BLaER1 treated with 17β-estradiol and CSF1 and Interleukin-3, amounts not matched to agents 10 nM and 100 nM (cell line): ENCODE data around the gene PNPLA6.

Experiments used
- H3K27ac ChIP-seq, 11 experiments: shearing (Covaris generic); formaldehyde crosslinking; 2 replicates each; pipeline ENCODE4 v1.8.1; 2022
- H3K27me3 ChIP-seq, 11 experiments: shearing (Covaris generic); formaldehyde crosslinking; 2 replicates each; pipeline ENCODE4 v1.8.1; 2022
- H3K36me3 ChIP-seq, 11 experiments: shearing (Covaris generic); formaldehyde crosslinking; 2 replicates each; pipeline ENCODE4 v1.8.1; 2022
- H3K4me1 ChIP-seq, 10 experiments: shearing (Covaris generic); formaldehyde crosslinking; 2 replicates each; pipeline ENCODE4 v1.8.1; 2022
- H3K4me2 ChIP-seq, 11 experiments: shearing (Covaris generic); formaldehyde crosslinking; 2 replicates each; pipeline ENCODE4 v1.8.1; 2022
- H3K4me3 ChIP-seq, 10 experiments: shearing (Covaris generic); formaldehyde crosslinking; 2 replicates each; pipeline ENCODE4 v1.8.1; 2022
- H3K9ac ChIP-seq, 11 experiments: shearing (Covaris generic); formaldehyde crosslinking; 2 replicates each; pipeline ENCODE4 v1.8.1; 2022
- H3K9me3 ChIP-seq, 11 experiments: shearing (Covaris generic); formaldehyde crosslinking; replicated peaks in 1 of 11; 2 replicates each; pipeline ENCODE4 v1.8.1; 2022
- H4K20me1 ChIP-seq, 11 experiments: shearing (Covaris generic); formaldehyde crosslinking; 2 replicates each; pipeline ENCODE4 v1.8.1; 2022
- Cebpa-rat ChIP-seq, 11 experiments: shearing (Covaris generic); IDR thresholded peaks; 2 replicates each; pipeline ENCODE4 v1.8.1; 2022

PNPLA6 gene

GRCh38 chr19:7607874-7608560 is 72.5 kb downstream of the PNPLA6 start:
- Histone ChIP-seq H3K4me1 (0 out of 20 replicates have a peak, but pooled peaks cover 0 to 6% (median 0%) of the 10 kb centered on the region in 10 experiments), H4K20me1 (peaks cover 0 to 13% (median 0%) of the 10 kb centered on the region in 11 experiments; a peak in 6 of 22 replicates), H3K27me3 (peaks cover 0 to 18% (median 8%) of the 10 kb centered on the region in 11 experiments; a peak in 10 of 22 replicates), H3K9me3 (peaks cover 0 to 7% (median 3%) of the 10 kb centered on the region in 11 experiments; a peak in 7 of 22 replicates), H3K27ac (no peak overlapping the region), H3K9ac (no peak overlapping the region), H3K4me3 (no peak overlapping the region), H3K4me2 (no peak overlapping the region), H3K36me3 (no peaks in the 10 kb centered on the region)
- TF ChIP-seq Cebpa-rat (IDR thresholded peaks at IDR 0.05): no peak

GRCh38 chr19:7610491-7611240 is 75.1 kb downstream of the PNPLA6 start:
- Histone ChIP-seq H3K36me3 (no peaks in the 10 kb centered on the region), H3K27ac (no peak overlapping the region), H3K4me1 (0 out of 20 replicates have a peak, but pooled peaks cover 0 to 6% (median 0%) of the 10 kb centered on the region in 10 experiments), H3K9me3 (peaks cover 0 to 2% (median 0%) of the 10 kb centered on the region in 11 experiments; a peak in 4 of 22 replicates), H3K27me3 (no peaks in the 10 kb centered on the region), H4K20me1 (peaks cover 0 to 13% (median 0%) of the 10 kb centered on the region in 11 experiments; a peak in 6 of 22 replicates), H3K4me3 (no peak overlapping the region), H3K4me2 (no peak overlapping the region), H3K9ac (no peak overlapping the region)
- no peak for TF ChIP-seq Cebpa-rat (IDR thresholded peaks at IDR 0.05)
